Smooth muscle cell (in vitro differentiated cells): ENCODE measurements around the gene GIMAP8. TPM values are rescaled to one million over a fixed set of nuclear protein-coding genes. Genes with fewer than 3 reads are reported as not detected.
A peak's percentile ranks its signal among the peaks of the same experiment; 100 is the strongest.

Experiments
- DNase-seq: peaks from one replicate; lab custom pipeline; 2025; ENCODE audit not compliant: unreplicated experiment; lab: John Stamatoyannopoulos, UW
- H2AFZ ChIP-seq: fragments of 200-600 bp; sonication (generic); 2 replicates; pipeline ENCODE4 v1.6.0; 2016; ENCODE audit warnings: antibody characterized with exemption, low read depth, mild to moderate bottlenecking
- H3F3A ChIP-seq: fragments of 200-600 bp; sonication (generic); 2 replicates; pipeline ENCODE4 v1.6.0; 2017; ENCODE audit warnings: antibody characterized with exemption, low read depth
- H3K27ac ChIP-seq: fragments of 200-600 bp; sonication (generic); 2 replicates; pipeline ENCODE4 v1.5.1; 2016; ENCODE audit warnings: low read depth, mild to moderate bottlenecking
- H3K27me3 ChIP-seq: fragments of 200-600 bp; sonication (generic); 2 replicates; pipeline ENCODE4 v1.6.1; 2016; ENCODE audit warnings: low read depth, mild to moderate bottlenecking
- H3K36me3 ChIP-seq: fragments of 200-600 bp; sonication (generic); 2 replicates; pipeline ENCODE4 v1.5.1; 2016; ENCODE audit warnings: low read depth
- H3K4me1 ChIP-seq: fragments of 200-600 bp; sonication (generic); 2 replicates; pipeline ENCODE4 v1.5.1; 2016; ENCODE audit warnings: low read depth
- H3K4me2 ChIP-seq: fragments of 200-600 bp; sonication (generic); 2 replicates; pipeline ENCODE4 v1.6.0; 2016; ENCODE audit warnings: mild to moderate bottlenecking
- H3K4me3 ChIP-seq: fragments of 200-600 bp; sonication (generic); 2 replicates; pipeline ENCODE4 v1.5.1; 2016; ENCODE audit warnings: mild to moderate bottlenecking
- H3K79me2 ChIP-seq: fragments of 200-600 bp; sonication (generic); 2 replicates; pipeline ENCODE4 v1.6.0; 2016; ENCODE audit warnings: low read depth, mild to moderate bottlenecking
- H3K9ac ChIP-seq: fragments of 200-600 bp; sonication (generic); 2 replicates; pipeline ENCODE4 v1.6.0; 2016; ENCODE audit warnings: low read depth
- H3K9me3 ChIP-seq: fragments of 200-600 bp; sonication (generic); replicated peaks from 2 replicates; pipeline ENCODE4 v1.5.1; 2016; ENCODE audit warnings: low read depth
- H4K20me1 ChIP-seq: fragments of 200-600 bp; sonication (generic); 2 replicates; pipeline ENCODE4 v1.6.0; 2016; ENCODE audit warnings: low read depth
- WGBS: methylation state at CpG from one replicate; pipeline ENCODE4 v1.1.7; 2016; ENCODE audit warnings: low lambda C conversion rate; 5-methylcytosine and 5-hydroxymethylcytosine counted together
- polyA plus RNA-seq: library from polyadenylated mRNA; unstranded; fragments of >200 nt; fragmentation: Nextera tagmentation; extraction: Ambion mirVana; gene quantifications from 2 replicates; pipeline ENCODE4 v1.2.1, GENCODE V29; 2016
- total RNA-seq: library from RNA; depleted of rRNA; stranded (reverse); fragments of >200 nt; gene quantifications from 2 replicates; pipeline ENCODE4 v1.2.3, GENCODE V29; 2014
- TF ChIP-seq, protein P1 (sequence below): fragments of 200-600 bp; sonication (generic); IDR thresholded peaks from 2 replicates; pipeline ENCODE4 v1.5.1; 2017; ENCODE audit warnings: borderline replicate concordance, mild to moderate bottlenecking, antibody characterized with exemption; ENCODE audit not compliant: insufficient read depth, poor library complexity, severe bottlenecking

GIMAP8 gene
- total and polyA plus RNA-seq, 2 experiments from 2014 or later, result not detected

DNA sequence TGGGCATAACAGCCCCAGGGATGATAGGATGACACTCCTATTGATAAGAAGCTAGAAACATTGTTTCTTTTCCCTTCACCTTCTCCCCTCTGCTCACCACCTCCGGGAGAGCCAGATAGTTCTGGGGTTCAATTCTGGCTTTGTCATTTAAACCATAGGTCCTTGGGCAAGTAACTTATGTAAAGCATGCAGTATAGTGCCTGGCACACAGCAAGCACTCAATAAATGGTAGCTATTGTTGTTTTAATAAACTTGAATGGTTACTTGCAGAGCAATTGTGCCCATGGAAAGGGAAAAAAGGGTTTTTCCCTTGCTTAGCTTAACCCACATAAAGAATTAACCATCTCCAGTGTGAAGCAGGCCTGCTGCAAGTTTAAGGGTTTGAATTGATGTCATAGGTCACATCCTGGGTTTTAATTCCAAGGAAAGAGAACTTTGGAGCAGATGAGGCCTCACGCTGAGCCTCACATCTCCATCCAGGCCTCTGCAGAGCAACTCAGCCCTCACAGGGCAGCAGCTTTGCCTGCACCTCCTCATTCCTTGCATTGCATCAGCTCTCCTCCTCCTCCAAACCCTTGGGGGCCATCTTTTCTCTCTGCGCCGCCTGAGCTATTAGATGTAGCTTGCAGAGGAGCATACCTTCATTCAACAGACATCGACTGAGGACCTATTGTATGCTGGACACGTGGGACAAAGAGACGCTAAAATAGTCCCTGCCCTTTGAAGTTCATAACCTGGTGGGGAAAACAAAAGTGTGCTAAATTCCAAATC lies 48.4 kb upstream of the GIMAP8 start:
- H3K36me3 ChIP-seq, result no peaks in the 10 kb centered on the region
- DNase-seq, result no peak
- H3K27me3 ChIP-seq, result no peaks in the 10 kb centered on the region
- no peaks in the 10 kb centered on the region for H3K79me2 ChIP-seq
- no peaks in the 10 kb centered on the region for H4K20me1 ChIP-seq
- H3F3A ChIP-seq, result peaks cover 10% of the 10 kb centered on the region
- no peak overlapping the region for H3K27ac ChIP-seq
- no peak overlapping the region for H3K4me3 ChIP-seq
- H3K9ac ChIP-seq, result no peak overlapping the region
- no peak overlapping the region for H3K4me2 ChIP-seq
- H3K9me3 ChIP-seq, result no peaks in the 10 kb centered on the region
- TF ChIP-seq, protein P1, sequence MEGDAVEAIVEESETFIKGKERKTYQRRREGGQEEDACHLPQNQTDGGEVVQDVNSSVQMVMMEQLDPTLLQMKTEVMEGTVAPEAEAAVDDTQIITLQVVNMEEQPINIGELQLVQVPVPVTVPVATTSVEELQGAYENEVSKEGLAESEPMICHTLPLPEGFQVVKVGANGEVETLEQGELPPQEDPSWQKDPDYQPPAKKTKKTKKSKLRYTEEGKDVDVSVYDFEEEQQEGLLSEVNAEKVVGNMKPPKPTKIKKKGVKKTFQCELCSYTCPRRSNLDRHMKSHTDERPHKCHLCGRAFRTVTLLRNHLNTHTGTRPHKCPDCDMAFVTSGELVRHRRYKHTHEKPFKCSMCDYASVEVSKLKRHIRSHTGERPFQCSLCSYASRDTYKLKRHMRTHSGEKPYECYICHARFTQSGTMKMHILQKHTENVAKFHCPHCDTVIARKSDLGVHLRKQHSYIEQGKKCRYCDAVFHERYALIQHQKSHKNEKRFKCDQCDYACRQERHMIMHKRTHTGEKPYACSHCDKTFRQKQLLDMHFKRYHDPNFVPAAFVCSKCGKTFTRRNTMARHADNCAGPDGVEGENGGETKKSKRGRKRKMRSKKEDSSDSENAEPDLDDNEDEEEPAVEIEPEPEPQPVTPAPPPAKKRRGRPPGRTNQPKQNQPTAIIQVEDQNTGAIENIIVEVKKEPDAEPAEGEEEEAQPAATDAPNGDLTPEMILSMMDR, result no peak
- H3K4me1 ChIP-seq, result peaks cover 46% of the 10 kb centered on the region
- 61% methylated on average over 7 of the region's 7 CpGs for WGBS
- no peak overlapping the region for H2AFZ ChIP-seq

DNA sequence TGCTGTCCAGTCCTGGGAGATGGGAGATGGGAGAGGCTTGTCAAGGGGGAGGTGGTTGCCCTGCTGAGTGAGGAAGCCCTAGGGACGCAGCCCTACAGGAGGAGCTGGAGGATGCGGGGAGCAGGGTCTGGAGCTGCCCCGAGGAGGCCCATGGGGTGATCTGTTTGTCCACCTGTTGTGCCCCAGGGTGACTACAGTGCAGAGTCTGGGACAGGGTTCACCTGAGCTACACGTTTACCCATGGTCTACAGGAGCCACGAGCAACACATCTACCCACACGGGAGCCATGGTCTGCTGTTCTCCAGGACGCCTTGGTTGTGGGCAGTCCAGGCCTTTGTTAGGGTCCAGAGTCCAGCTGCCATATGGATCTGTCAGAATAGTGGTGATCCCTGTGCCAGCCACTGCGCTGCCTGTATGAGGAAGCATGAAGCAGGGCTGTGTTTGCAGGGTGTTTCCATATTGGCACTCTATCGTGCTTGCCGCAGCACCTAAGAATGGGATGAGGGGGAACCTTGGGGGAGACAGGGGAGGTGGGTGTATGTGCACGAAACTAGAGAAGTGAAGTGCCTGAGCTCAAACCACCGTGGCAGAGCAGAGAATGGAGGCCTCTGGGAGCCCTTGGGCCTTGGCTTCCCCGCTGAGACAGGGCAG lies 47.6 kb upstream of the GIMAP8 start:
- 94% methylated on average over 12 of the region's 13 CpGs for WGBS
- Histone ChIP-seq H4K20me1 (no peaks in the 10 kb centered on the region), H3F3A (peaks cover 10% of the 10 kb centered on the region), H3K4me1 (peaks cover 46% of the 10 kb centered on the region), H3K79me2 (no peaks in the 10 kb centered on the region), H2AFZ (no peak overlapping the region), H3K27me3 (no peaks in the 10 kb centered on the region), H3K9ac (no peak overlapping the region), H3K4me2 (no peak overlapping the region), H3K4me3 (no peak overlapping the region), H3K9me3 (no peaks in the 10 kb centered on the region), H3K36me3 (no peaks in the 10 kb centered on the region), H3K27ac (no peak overlapping the region)
- no peak for DNase-seq
- TF ChIP-seq, protein P1, result no peak

DNA sequence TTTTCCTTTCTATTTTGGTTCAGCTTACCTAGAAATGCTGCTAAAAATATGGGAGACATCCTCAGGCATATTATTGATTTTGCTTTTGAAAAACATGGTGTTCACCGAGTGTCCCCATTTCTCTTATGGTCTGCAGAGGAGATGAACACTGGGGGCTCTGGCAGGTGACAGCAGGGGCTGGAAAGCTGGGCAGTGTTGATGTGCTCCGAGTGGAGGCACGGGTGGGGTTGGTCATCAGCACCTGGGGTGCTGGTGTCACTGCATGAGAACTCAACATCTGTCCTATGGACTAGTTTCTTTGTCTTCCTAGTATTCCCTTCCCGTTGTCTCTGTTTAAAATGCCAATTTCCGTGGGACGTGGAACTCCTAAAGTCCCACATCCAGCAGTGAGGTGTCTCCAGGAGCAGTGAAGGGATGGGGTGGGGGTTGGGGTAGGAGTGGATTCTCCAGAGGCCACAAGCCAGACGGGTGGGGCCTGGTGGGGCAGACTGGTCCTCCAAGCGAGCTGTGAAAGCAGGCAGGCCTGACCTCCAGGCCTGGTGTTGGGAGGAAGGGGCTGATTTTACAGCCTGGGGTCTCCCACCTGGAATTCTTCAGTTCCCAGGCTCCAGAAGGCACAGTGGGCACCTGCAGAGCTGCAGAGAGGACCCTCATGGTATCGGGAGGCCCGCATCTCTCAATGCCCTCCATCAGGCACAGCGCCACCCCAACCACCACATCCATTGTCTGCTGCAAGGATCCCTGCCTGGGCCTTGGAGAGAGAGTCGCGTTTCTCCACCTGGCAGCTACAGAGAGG lies 46.9 kb upstream of the GIMAP8 start:
- no peak for DNase-seq
- Histone ChIP-seq H4K20me1 (no peaks in the 10 kb centered on the region), H3K9me3 (no peaks in the 10 kb centered on the region), H3K36me3 (no peaks in the 10 kb centered on the region), H3K9ac (peak overlapping the region; percentile 76), H3K79me2 (no peaks in the 10 kb centered on the region), H2AFZ (peak overlapping the region; percentile 94), H3K27ac (peak overlapping the region; percentile 73), H3F3A (peaks cover 10% of the 10 kb centered on the region), H3K27me3 (no peaks in the 10 kb centered on the region), H3K4me1 (peaks cover 46% of the 10 kb centered on the region), H3K4me2 (peak overlapping the region; percentile 93), H3K4me3 (no peak overlapping the region)
- 83% methylated on average over 13 of the region's 13 CpGs for WGBS
- TF ChIP-seq, protein P1, result no peak
